Dedifferentiated amniotic fluid mesenchymal stem cell (primary cell): ENCODE measurements around the gene PTN.
"Not testable (repeated sequence)": the region's sequence is repeated elsewhere in the genome, so short reads cannot be mapped to it uniquely, and the experiment has no call there.

Experiments
- DNase-seq: peaks from one replicate; pipeline ENCODE4 v3.0.0-alpha.2; 2016; ENCODE audit errors: extremely low spot score

Gene PTN

DNA sequence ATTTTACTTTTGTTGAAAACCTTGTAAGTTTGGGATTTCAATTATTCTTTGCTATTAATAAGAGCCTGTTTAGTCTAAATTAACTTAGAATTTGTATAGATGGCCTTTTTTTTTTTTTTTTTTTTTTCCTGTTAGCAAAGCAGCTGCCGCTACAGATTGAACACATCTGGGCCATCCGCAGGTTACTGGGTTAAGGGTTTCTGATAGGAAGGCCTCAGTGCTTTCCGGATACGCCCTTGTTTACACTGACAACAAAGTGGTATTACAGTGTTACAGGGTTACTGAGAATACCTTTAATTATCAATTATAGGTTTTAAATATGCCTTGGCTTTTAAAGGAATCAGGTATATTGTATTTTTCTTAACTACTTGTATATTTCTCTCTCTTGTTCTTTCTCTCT is 76.8 kb downstream of the PTN start:
- no peak for DNase-seq

DNA sequence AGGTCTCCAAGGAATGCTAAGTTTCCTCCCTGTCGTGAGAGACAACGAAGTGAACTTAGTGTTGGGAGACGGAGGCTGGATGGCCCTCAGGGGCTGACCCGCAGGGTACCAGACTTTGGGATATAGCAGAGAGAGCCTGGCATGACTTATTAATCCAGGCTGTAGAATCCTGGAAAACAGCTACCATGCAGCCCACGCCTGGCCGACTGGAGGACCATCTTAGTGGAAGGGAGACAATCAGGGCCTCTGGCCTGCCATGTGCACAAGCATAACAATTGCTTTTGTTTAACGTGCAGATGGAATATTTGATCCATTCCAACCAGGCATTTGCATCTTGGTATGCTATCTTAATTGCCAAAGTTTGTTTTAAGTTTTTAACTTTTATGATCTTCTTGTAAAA is 78.1 kb downstream of the PTN start:
- not testable (repeated sequence) for DNase-seq

DNA sequence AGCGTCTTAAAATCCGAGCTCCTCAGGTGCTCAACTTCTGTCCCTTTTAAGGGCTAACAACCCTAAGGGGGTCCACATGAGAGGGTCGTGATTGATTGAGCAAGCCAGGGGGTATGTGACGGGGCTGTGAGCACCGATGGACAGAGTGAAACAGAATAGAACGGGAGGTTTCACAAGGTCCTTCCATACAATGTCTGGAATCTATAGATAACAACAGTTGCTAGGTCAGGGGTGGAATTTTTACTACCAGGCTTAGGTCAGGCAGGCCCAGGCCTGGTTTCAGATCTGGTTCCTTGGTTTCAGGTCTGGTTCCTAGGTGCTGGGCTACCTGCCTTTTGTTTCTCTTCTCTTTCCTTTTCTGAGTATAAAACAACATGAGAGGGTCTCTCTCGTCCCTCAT is 80.9 kb downstream of the PTN start:
- DNase-seq: no peak

DNA sequence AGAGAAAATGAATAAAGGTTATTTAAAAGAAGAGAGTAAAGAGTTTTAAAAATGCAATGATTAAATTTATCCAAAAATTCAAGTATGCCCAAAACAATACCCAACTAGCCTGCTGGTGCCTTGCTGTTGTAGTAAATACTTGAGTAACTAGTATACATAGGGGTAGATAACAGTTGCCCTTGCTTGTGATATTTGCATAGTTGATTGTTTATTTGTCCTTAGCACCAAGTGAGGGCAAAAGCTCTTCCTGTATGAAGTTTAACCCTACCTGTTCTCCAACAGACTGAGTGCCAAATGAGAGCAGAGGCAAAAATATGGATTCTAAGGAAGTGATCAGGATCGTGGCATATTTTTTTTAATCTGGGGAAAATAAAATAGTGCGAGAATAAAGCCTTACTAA is 85.0 kb downstream of the PTN start:
- no peak for DNase-seq

DNA sequence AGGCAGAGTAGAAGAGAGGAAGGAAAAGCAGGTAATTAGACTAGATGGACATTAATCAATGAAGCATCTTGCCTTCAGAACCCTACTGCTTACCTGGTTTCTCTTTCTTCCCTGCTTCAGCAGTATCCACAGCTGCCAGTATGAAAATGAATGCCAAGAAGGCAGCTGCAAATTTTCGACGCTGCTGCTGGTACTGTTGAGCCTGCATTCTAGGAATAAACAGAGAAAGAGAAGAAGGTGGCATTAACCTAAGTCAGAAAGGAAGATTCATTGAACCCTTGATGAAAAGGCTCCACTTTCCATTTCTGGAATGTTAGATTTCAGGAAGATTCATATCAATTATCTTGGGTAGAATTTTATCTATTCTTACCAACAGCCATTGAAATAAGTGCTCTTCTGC is 88.8 kb downstream of the PTN start:
- no peak for DNase-seq

DNA sequence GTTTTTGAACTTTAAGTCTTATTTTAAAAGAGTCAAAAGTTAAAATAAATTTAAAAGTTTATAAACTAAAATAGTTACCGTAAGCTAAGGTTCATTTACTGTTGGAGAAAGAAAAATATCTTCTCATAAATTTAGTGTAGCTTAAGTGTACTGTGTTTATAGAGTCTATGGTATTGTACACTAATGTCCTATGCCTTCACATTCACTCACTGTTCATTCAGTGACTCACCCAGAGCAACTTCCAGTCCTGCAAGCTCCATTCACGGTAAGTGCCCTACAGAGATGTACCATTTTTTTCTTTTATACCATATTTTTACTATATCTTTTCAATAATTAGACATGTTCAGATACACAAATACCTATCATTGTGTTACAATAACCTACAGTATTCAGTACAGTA is 97.6 kb downstream of the PTN start:
- no peak for DNase-seq

DNA sequence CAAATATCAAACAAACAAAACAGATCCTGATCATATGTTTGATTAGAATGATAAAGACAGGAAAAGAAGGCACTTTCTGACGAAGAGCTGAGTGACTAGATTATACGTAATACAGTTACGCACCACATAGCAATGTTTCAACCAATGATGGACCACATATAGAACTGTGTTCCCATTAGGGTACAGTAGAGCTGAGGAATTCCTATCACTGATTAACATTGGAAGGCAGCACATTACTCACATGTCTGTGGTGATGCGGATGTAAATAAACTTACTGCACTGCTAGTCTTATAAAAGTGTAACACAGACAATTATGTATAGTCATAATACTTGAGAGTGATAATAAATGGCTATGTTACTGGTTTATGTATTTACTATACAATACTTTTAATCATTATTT is 98.3 kb downstream of the PTN start:
- no peak for DNase-seq

DNA sequence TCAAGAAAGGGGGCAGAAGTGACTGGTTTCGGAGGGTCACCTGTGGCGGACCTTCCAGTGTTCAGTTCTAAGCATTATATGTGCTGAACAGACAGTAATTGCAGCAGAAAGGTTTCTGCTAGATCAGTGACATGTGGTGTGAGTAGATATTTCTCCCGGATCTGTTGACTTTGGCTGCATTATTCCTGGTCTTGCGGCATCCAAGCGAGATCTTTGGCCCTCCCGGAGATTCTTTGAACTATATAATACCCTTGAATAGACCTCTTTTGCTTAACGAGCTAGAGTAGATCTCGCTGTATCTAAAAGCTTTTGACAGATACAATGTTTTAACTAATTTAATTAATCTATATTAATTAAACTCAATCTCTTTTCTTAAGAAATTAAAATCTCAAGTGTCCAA is 99.8 kb downstream of the PTN start:
- DNase-seq: no peak

DNA sequence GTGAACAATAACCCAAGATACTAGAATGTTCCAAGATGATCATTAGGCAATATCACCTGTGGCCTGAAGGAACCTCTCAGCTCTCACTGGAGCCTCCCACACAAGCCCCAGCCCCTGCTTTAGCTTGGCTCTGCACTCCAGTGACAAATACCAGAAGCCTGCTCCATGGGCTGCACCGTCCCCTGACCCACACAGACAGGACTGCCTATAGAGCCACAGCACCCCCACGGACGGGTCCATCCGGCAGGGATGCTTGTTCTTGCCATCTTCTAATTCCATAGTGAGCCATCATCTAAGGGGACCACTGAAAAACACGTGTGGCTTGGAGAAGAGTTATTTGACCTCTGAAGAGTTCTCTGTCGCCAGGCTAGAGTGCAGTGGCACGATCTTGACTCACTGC is 100.9 kb downstream of the PTN start:
- DNase-seq: no peak

DNA sequence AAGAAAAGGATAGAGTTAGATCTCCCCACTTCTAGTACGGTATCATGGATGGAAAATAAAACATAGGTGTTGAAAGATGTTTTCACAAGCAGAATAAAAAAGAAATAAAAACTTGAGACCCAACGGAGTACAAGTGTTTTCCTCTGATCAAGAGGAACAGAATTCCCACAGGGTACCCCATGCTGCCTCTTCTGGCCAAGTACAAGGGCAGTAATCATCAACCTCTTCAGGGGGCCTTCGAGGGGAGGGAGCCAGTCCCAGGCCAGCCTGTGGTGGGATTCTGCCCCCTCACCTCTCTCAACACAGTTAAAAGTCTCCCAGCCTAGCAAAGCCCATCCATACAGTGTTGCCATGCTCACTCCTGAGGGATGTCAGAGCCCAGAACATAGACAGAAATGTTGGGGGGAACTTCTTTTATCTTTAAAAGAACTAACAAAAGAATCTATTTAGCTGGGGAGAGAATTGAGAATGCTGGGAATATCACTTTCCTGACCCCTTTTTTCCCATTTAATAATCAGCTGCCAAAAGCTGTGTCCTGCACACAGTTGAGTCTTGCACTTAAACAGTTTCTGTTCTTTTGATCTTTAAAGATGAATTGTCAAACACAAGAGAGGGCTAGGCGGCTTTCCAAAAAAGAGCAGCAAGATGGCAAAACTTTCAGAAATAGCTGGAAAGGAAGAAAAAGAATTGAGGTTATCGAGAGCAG is 101.7 kb downstream of the PTN start:
- no peak for DNase-seq

DNA sequence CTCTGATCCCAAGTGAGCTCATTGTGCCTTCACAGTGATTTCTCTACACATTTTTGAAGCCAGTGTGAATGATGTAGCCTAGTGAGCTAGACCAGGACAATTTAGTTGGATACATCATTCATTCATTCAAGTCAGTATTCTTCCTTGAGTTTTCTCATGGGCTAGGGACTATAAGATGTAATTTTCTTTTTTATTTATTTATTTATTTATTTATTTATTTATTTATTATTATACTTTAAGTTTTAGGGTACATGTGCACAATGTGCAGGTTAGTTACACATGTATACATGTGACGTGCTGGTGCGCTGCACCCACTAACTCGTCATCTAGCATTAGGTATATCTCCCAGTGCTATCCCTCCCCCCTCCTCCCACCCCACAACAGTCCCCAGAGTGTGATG is 104.3 kb downstream of the PTN start:
- not testable (repeated sequence) for DNase-seq

DNA sequence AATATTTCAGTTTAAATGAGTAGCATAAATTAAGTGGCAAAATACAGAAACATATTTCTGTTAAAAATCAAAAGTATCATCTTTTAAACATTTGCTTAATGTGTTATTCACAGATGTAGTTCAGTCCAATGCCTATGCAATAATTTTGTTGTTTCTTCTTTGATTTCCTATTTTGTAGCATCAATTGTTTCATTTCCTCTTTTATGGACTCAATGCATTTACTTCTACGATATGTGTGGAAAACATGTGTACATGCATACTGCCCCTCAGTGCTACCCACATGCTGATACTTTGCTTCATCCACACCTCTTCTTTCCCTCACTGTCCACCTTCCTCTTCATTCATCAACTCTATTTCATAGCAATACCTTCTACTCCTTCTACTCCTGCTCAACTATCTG is 108.1 kb downstream of the PTN start:
- no peak for DNase-seq

DNA sequence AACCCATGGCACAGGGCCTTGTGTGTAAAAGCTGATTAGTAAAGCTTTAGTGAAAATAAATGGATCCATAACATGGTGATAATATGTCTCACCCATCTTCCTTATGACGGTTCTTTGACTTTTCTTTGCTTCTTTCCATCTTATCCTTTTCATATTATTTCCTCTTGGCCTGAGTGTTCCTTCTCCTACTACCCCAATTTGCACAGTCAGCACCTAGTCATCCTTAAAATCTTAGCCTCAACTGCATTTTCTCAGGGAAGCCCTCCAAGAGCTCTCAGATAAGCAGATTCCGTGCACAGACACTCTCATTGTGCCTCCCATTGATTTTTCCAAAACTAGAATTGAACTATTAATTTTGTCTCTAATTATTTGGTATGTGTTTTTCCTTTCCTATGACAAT is 112.4 kb downstream of the PTN start:
- no peak for DNase-seq

DNA sequence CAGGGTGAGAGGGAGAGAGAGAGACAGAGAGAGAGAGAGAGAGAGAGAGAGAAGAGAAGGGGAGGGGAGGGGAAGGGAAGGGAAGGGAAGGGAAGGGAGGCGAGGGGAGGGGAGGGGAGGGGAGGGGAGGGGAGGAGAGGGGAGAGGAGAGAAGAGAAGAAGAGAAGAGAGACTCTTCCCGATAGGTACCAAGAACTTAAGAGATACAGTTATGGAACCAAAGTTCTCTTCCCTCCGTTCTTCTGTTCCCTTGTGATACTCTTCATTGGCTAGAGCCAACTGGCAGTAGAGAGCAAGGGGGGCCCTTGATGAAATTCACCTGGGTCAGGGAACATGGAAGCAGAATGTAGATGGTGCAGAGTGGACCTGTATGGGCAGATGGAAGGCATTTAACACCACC is 122.1 kb downstream of the PTN start:
- DNase-seq: no peak

DNA sequence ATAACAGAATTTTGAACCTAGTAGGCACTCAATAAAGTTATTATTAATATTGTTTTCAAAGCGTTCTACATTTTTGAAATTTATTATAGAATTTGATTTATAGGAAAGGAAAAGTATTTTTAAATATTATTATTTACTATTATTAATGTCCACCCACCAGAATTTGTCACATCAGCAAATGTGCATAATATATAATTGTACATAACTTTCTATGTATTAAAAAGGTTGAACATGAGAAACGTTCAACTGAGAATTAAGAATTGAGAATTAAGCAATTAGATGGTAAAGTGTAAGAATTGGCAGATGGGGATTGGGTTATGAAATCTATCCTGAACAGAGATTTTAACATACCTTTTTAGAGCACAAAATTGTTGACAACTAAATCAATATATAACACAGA is 129.8 kb downstream of the PTN start:
- DNase-seq: no peak

DNA sequence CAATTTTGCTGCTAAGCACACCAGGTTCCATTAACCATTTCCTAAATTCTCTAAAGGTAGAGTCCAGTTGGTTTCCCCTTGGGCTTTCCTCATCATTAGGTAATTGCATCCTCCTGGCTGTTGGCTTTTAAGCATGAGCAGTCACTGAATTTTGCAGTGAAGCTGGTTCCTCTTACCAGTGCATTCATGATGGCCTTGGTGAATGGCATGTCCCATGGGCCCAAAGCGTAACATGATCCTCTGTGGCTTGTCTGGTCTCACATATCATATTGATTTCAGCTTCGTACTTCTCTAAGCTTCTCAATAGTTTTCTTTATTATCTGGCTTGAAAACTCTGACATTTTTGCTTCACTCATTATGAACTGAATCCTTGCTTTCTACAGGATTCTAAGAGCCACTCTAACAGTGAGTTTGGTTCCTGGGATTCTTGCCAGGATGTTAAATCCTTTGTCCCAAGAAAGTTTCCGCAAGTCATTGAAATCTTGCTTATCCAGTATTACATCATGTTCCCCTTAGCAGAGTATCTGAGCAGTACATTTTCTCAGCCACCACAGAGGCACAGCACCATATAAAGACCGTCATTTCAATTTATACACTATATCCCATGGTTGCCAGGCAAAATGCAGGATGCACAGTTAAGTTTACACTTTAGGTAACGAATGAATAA is 134.2 kb downstream of the PTN start:
- peak; percentile 46 for DNase-seq

DNA sequence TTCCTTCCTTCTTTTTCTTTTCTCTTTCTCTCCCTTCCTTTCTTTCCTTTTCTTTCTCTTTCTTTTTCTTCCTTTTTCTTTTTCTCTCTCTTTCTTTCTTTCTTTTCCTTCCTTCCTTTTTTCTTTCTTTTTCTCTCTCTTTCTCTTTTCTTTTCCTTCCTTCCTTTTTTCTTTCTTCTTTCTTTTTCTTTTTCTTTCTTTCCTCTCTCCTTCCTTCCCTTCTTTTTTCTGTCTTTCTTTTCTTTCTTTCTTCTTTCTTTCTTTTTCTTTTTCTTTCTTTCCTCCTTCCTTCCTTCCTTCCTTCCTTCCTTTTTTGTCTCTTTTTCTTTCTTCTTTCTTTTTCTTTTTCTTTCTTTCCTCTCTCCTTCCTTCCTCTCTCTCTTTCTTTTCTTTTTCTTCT is 136.8 kb downstream of the PTN start:
- DNase-seq: no peak

DNA sequence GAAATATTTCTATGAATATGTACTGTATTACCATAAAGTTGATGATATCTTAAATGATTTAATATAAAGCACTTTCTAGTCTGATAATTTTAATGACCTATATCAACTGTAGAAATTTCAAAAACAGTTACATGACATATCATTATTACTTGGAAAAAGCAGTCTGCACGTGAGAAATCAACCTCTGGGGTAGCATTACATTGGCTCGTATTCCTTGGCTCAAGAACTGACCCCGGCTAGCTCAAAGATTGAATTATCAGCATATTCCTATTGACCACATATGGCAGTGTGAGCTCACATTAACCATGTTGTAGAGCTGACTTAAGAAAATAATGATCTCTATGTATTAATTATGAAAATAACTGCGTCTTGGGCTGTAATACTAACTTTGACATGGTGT is 139.3 kb downstream of the PTN start:
- no peak for DNase-seq

DNA sequence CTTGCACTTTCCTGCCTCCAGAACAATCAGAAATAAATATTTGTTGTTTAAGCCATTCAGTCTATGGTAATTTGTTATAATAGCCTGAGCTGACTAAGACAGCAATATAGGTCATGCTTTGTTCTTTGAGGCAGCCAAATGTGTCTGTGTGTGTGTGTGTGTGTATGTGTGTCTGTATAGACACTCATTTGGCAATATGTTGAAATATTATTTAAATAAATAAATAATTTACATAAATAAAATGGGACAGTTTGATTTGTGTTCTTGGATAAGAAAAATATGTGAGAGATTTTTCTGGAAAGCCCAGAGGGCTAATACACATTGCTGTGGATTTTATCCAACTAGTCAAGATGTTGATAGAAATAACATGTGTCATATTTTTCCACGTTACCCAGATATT is 140.2 kb downstream of the PTN start:
- no peak for DNase-seq

DNA sequence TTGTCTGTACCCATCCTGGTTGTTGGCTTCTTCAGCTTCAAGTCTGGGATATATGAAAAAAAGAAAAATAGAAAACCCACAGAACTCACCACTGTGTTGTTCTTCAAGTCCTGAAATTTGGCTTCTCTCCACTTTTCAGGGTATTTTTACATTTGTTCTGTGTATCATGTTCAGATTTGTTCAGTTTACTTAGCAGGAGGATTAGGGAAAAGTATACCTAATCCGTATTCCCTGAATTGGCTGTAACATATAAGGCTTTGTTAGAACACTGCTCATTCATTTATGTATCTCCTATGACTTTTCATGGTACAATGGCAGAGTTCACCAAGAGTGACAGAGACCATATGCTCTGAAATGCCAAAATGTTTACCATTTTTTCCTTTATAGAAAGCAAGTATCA is 146.9 kb downstream of the PTN start:
- DNase-seq: no peak

DNA sequence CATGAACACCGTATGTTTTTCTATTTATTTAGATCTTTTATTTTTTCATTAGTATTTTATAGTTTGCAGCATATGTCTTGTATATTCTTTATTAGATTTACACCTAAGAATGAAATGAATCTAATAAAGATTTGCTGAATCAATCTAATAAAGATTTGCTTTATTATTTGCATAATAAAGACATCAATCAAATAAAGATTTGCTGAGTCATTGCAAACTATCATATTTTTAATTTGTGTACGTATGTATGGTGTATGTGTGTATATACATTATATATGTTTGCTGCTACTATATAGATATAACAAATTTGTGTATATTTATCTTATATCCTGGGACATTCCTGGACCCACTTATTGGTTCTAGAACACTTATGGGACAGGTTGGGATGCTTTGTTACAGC is 147.5 kb downstream of the PTN start:
- no peak for DNase-seq

DNA sequence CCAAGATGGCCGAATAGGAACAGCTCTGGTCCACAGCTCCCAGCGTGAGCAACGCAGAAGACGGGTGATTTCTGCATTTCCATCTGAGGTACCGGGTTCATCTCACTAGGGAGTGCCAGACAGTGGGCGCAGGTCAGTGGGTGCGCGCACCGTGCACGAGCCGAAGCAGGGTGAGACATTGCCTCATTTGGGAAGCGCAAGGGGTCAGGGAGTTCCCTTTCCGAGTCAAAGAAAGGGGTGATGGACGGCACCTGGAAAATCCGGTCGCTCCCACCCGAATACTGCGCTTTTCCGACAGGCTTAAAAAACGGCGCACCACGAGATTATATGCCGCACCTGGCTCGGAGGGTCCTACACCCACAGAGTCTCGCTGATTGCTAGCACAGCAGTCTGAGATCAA is 161.9 kb downstream of the PTN start:
- DNase-seq: not testable (repeated sequence)
